ENCODE measurements around the gene SULT4A1. TPM values are rescaled to one million over a fixed set of nuclear protein-coding genes. Genes with fewer than 3 reads are reported as not detected.

Gene SULT4A1
- polyA plus RNA-seq, 3 donors, result not detected

DNA sequence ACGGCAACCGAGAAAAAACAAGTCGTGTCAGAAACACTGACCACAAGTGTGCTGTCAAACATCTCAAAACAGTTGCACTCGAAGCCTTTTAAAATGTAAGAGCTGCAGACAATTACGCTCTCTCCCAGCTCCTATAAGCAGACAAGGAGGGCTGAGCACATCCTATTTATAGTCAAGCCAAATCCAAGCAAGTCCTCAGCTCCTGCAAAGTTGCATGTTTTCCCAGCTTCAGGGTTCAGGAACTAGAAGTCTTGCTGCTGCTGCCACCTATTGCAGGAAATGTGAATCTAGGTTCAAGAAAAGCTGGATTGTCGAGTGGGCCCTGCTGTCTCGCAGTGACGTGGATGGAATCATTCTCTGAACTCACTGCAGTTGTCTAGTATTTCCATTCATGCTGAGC lies 65.7 kb downstream of the SULT4A1 start:
- intact Hi-C loops (cut with micrococcal nuclease), result no loop called here
- WGBS (ENCODE audit: insufficient coverage), result 91% methylated on average over 5 of the region's 8 CpGs
- H3K4me3 Mint-ChIP-seq, result no peak overlapping the region
- H3K36me3 Mint-ChIP-seq, result no peaks in the 10 kb centered on the region
- peaks cover 7 to 18% (median 11%) of the 10 kb centered on the region in 7 donors for H3K9me3 Mint-ChIP-seq
- Histone ChIP-seq H4K20me1 (ENCODE audit: insufficient read depth, low read length) (no peaks in the 10 kb centered on the region), H3K4me2 (replicated peaks; ENCODE audit: extremely low read depth, low read length, poor library complexity, severe bottlenecking) (no peak overlapping the region), H3K9me3 (replicated peaks in 1 of 2; ENCODE audit: control insufficient read depth in 1 of 2, insufficient read depth in 1 of 2, low read length in 2 of 2) (peaks cover 0 to 17% of the 10 kb centered on the region in 2 donors), H3K79me2 (ENCODE audit: insufficient read depth, low read length) (no peaks in the 10 kb centered on the region), H3K4me3 (replicated peaks in 1 of 3; ENCODE audit: low read depth in 2 of 3, low read length in 3 of 3) (no peak overlapping the region), H2AFZ (ENCODE audit: insufficient read depth, low read depth, low read length, poor library complexity, severe bottlenecking) (no peak overlapping the region), H3K4me1 (ENCODE audit: control insufficient read depth in 1 of 2, insufficient read depth in 2 of 2, low read length in 2 of 2) (no peaks in the 10 kb centered on the region), H3K36me3 (replicated peaks in 1 of 2; ENCODE audit: control insufficient read depth in 1 of 2, insufficient read depth in 2 of 2, low read length in 2 of 2) (no peaks in the 10 kb centered on the region), H3K27ac (ENCODE audit: low read depth in 1 of 2, low read length in 2 of 2) (no peak overlapping the region), H3K9ac (ENCODE audit: insufficient read depth, low read length, poor library complexity, severe bottlenecking) (no peak overlapping the region), H3K27me3 (ENCODE audit: control insufficient read depth in 2 of 2, insufficient read depth in 2 of 2, low read length in 2 of 2) (no peaks in the 10 kb centered on the region)
- TF ChIP-seq, protein P1, sequence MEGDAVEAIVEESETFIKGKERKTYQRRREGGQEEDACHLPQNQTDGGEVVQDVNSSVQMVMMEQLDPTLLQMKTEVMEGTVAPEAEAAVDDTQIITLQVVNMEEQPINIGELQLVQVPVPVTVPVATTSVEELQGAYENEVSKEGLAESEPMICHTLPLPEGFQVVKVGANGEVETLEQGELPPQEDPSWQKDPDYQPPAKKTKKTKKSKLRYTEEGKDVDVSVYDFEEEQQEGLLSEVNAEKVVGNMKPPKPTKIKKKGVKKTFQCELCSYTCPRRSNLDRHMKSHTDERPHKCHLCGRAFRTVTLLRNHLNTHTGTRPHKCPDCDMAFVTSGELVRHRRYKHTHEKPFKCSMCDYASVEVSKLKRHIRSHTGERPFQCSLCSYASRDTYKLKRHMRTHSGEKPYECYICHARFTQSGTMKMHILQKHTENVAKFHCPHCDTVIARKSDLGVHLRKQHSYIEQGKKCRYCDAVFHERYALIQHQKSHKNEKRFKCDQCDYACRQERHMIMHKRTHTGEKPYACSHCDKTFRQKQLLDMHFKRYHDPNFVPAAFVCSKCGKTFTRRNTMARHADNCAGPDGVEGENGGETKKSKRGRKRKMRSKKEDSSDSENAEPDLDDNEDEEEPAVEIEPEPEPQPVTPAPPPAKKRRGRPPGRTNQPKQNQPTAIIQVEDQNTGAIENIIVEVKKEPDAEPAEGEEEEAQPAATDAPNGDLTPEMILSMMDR (IDR thresholded peaks at IDR 0.05), result no peak
- peaks cover 6 to 9% (median 6%) of the 10 kb centered on the region in 3 donors for H3K27me3 Mint-ChIP-seq (ENCODE audit: low read depth in 3 of 3)
- H3K27ac Mint-ChIP-seq, result no peak overlapping the region
- H3K4me1 Mint-ChIP-seq, result no peaks in the 10 kb centered on the region
- no peak for DNase-seq

DNA sequence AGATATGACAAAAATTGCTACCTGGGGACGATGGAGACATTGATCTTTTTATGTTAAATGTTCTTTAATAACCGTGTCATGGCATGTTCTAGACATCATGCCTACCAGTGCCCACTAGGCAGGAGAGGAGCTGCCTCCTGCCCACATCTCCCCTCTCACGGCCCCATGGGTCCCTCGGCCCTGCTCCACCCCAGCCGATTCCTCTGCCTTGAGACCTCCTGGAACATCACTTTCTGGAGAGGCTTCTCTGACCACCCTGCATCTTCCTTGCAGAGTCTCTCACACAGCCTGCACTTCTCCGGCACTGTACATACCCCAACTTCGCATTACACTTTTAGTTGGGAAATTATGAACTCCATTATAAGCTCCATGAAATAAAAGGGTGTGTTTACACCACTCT lies 67.0 kb downstream of the SULT4A1 start:
- peaks cover under 1 to 5% (median 3%) of the 10 kb centered on the region in 7 donors for H3K9me3 Mint-ChIP-seq
- Histone ChIP-seq H3K4me3 (replicated peaks in 1 of 3; ENCODE audit: low read depth in 2 of 3, low read length in 3 of 3) (no peak overlapping the region), H3K36me3 (replicated peaks in 1 of 2; ENCODE audit: control insufficient read depth in 1 of 2, insufficient read depth in 2 of 2, low read length in 2 of 2) (no peaks in the 10 kb centered on the region), H3K9ac (ENCODE audit: insufficient read depth, low read length, poor library complexity, severe bottlenecking) (no peak overlapping the region), H2AFZ (ENCODE audit: insufficient read depth, low read depth, low read length, poor library complexity, severe bottlenecking) (no peak overlapping the region), H3K79me2 (ENCODE audit: insufficient read depth, low read length) (no peaks in the 10 kb centered on the region), H4K20me1 (ENCODE audit: insufficient read depth, low read length) (no peaks in the 10 kb centered on the region), H3K9me3 (replicated peaks in 1 of 2; ENCODE audit: control insufficient read depth in 1 of 2, insufficient read depth in 1 of 2, low read length in 2 of 2) (peaks cover 0 to 4% of the 10 kb centered on the region in 2 donors), H3K4me2 (replicated peaks; ENCODE audit: extremely low read depth, low read length, poor library complexity, severe bottlenecking) (no peak overlapping the region), H3K27me3 (ENCODE audit: control insufficient read depth in 2 of 2, insufficient read depth in 2 of 2, low read length in 2 of 2) (no peaks in the 10 kb centered on the region), H3K4me1 (ENCODE audit: control insufficient read depth in 1 of 2, insufficient read depth in 2 of 2, low read length in 2 of 2) (no peaks in the 10 kb centered on the region), H3K27ac (ENCODE audit: low read depth in 1 of 2, low read length in 2 of 2) (no peak overlapping the region)
- no peaks in the 10 kb centered on the region for H3K4me1 Mint-ChIP-seq
- TF ChIP-seq, protein P1 (IDR thresholded peaks at IDR 0.05), result no peak
- H3K27me3 Mint-ChIP-seq (ENCODE audit: low read depth in 3 of 3), result peaks cover 3 to 7% (median 6%) of the 10 kb centered on the region in 3 donors
- 93% methylated on average over 2 of the region's 7 CpGs for WGBS (ENCODE audit: insufficient coverage)
- no peak overlapping the region for H3K27ac Mint-ChIP-seq
- no peaks in the 10 kb centered on the region for H3K36me3 Mint-ChIP-seq
- intact Hi-C loops (cut with micrococcal nuclease), result no loop called here
- H3K4me3 Mint-ChIP-seq, result no peak overlapping the region
- no peak for DNase-seq
